ENCODE results near the gene TOX2. TPM values are rescaled to one million over a fixed set of nuclear protein-coding genes. Genes with fewer than 3 reads are reported as not detected.

The TOX2 gene
- total RNA-seq, 2 experiments from 2014 or later: 3.3 to 3.9 TPM

DNA sequence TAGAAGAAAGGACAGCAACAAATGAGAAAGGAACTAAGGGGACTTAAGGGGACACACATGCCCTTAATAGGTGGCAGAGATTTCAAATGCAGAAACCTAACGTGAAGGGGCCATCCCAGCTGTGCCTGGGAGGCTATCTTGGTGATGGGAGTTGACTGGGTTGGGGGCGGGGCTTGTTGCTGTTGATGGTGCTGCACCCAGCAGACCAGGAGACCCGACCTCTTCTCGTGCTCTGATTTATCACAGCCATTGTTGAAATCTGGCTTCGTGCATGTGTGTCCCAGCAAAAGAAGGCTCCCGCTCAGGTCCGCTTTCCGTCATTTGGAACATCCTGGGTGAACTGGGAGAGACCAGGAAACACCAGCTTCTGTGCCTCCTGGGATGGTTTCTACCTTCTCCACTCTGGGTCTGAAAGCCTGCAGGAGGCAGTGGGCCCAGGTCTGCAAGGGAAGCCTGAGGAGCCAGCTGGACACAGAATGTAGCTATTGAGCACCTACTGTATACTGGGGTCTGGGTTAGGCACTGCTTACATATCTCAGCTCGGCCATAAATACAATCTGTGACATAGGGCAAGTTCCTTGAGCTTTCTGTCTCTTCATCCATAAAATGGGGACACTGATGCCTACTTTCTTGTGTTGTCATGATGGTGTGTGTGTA lies 32.1 kb downstream of the TOX2 start:
- TF ChIP-seq, protein P1, sequence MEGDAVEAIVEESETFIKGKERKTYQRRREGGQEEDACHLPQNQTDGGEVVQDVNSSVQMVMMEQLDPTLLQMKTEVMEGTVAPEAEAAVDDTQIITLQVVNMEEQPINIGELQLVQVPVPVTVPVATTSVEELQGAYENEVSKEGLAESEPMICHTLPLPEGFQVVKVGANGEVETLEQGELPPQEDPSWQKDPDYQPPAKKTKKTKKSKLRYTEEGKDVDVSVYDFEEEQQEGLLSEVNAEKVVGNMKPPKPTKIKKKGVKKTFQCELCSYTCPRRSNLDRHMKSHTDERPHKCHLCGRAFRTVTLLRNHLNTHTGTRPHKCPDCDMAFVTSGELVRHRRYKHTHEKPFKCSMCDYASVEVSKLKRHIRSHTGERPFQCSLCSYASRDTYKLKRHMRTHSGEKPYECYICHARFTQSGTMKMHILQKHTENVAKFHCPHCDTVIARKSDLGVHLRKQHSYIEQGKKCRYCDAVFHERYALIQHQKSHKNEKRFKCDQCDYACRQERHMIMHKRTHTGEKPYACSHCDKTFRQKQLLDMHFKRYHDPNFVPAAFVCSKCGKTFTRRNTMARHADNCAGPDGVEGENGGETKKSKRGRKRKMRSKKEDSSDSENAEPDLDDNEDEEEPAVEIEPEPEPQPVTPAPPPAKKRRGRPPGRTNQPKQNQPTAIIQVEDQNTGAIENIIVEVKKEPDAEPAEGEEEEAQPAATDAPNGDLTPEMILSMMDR (IDR thresholded peaks at IDR 0.05): no peak
- no peaks in the 10 kb centered on the region for H3K36me3 Mint-ChIP-seq (ENCODE audit: low read depth)
- Histone ChIP-seq H3K27me3 (ENCODE audit: control insufficient read depth in 1 of 2, insufficient read depth in 2 of 2, low read length in 2 of 2) (no peaks in the 10 kb centered on the region), H3K36me3 (ENCODE audit: insufficient read depth, low read length) (no peaks in the 10 kb centered on the region), H3K27ac (ENCODE audit: low read depth in 1 of 2, low read length in 2 of 2) (no peak overlapping the region), H3K4me1 (ENCODE audit: insufficient read depth, low read length) (peaks cover 89% of the 10 kb centered on the region), H3K9me3 (ENCODE audit: control insufficient read depth in 1 of 2, insufficient read depth in 1 of 2, low read length in 2 of 2) (no peaks in the 10 kb centered on the region), H3K4me3 (ENCODE audit: low read length) (no peak overlapping the region)
- no peaks in the 10 kb centered on the region for H3K27me3 Mint-ChIP-seq
- ChIA-PET POLR2A (interaction anchor here (0.9 to 1.0 kb wide), 2 partner anchors 14 to 72 kb away, joined by 3 to 4 read pairs; no protein-coding TSS in a partner anchor), CTCF (no interaction called here)
- DNase-seq: no peak
- intact Hi-C loops (cut with DNase I, micrococcal nuclease): no loop called here
- no peak for ATAC-seq (ENCODE audit: poor library complexity)
- no peaks in the 10 kb centered on the region for H3K9me3 Mint-ChIP-seq
- H3K4me1 Mint-ChIP-seq (ENCODE audit: low read depth): peaks cover 89% of the 10 kb centered on the region
- H3K27ac Mint-ChIP-seq: no peak overlapping the region
- no peak overlapping the region for H3K4me3 Mint-ChIP-seq

DNA sequence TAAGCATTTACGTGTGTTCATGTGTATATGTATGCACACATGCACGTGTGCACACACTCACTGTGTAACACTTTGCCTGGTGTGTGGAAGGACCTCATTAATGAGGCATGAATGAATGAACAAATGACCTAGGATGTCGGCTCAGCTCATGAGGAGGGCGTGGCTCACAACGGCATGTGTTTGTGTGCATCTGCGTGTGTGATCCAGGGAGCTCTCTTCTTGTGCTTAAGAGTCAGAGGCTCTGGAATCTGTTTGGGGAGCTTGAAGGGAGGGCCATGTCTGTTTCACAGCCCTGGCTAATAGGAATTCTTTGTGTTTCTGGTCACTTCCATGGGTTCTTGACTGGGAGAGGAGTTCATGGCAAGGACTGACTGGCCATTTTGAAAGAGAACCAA lies 32.7 kb downstream of the TOX2 start:
- intact Hi-C loops (cut with DNase I, micrococcal nuclease): no loop called here
- peaks cover 89% of the 10 kb centered on the region for H3K4me1 ChIP-seq (ENCODE audit: insufficient read depth, low read length)
- POLR2A ChIA-PET: interaction anchor here (0.9 to 1.0 kb wide), 2 partner anchors 13 to 72 kb away, joined by 3 to 4 read pairs; no protein-coding TSS in a partner anchor

DNA sequence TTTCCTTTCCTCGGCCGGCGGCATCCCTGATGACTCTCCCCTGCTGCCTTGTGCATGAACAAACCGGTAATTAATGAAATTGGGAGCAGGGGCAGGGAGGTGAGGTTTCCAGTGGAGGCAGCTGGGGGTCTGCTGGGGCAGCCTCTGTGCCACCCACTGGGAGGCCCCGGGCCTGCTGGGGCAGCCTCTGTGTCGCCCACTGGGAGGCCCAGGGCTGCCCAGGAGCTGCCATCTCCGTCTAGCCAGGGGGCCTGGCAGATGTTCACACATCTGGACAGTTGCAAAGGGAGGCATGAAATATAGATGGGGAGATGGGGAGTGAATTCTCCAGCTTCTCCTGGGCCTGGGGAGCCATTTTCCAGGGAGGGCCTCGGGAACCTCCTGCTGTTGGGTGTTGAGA lies 33.8 kb downstream of the TOX2 start:
- ChIA-PET CTCF (interaction anchor here (1.2 kb wide), 1 partner anchor 23 kb away, joined by 3 read pairs; no protein-coding TSS in a partner anchor), POLR2A (interaction anchor here (0.6 to 1.0 kb wide), 2 partner anchors 12 to 29 kb away, joined by 3 read pairs; no protein-coding TSS in a partner anchor)
- intact Hi-C loops (cut with DNase I, micrococcal nuclease): no loop called here

More for the DNA sequence above, 32.7 kb downstream of the TOX2 start:
- ATAC-seq (ENCODE audit: poor library complexity) (no peak), DNase-seq (no peak)
- TF ChIP-seq, protein P1 (IDR thresholded peaks at IDR 0.05): no peak
- Histone ChIP-seq H3K4me3 (ENCODE audit: low read length) (no peak overlapping the region), H3K27ac (ENCODE audit: low read depth in 1 of 2, low read length in 2 of 2) (no peak overlapping the region), H3K27me3 (ENCODE audit: control insufficient read depth in 1 of 2, insufficient read depth in 2 of 2, low read length in 2 of 2) (no peaks in the 10 kb centered on the region), H3K36me3 (ENCODE audit: insufficient read depth, low read length) (no peaks in the 10 kb centered on the region), H3K9me3 (ENCODE audit: control insufficient read depth in 1 of 2, insufficient read depth in 1 of 2, low read length in 2 of 2) (no peaks in the 10 kb centered on the region)
- Mint-ChIP-seq H3K27ac (no peak overlapping the region), H3K4me1 (ENCODE audit: low read depth) (peaks cover 87% of the 10 kb centered on the region), H3K4me3 (no peak overlapping the region), H3K36me3 (ENCODE audit: low read depth) (no peaks in the 10 kb centered on the region), H3K27me3 (no peaks in the 10 kb centered on the region), H3K9me3 (no peaks in the 10 kb centered on the region)
- CTCF ChIA-PET: interaction anchor here (1.2 kb wide), 1 partner anchor 22 kb away, joined by 3 read pairs; no protein-coding TSS in a partner anchor

More for the DNA sequence above, 33.8 kb downstream of the TOX2 start:
- Mint-ChIP-seq H3K4me1 (ENCODE audit: low read depth) (peaks cover 87% of the 10 kb centered on the region), H3K27me3 (no peaks in the 10 kb centered on the region), H3K4me3 (no peak overlapping the region), H3K9me3 (no peaks in the 10 kb centered on the region), H3K36me3 (ENCODE audit: low read depth) (no peaks in the 10 kb centered on the region), H3K27ac (no peak overlapping the region)
- ATAC-seq (ENCODE audit: poor library complexity): no peak
- H3K4me3 ChIP-seq (ENCODE audit: low read length): no peak overlapping the region
- H3K27me3 ChIP-seq (ENCODE audit: control insufficient read depth in 1 of 2, insufficient read depth in 2 of 2, low read length in 2 of 2): no peaks in the 10 kb centered on the region
- peaks cover 89% of the 10 kb centered on the region for H3K4me1 ChIP-seq (ENCODE audit: insufficient read depth, low read length)
- no peak for DNase-seq
- H3K36me3 ChIP-seq (ENCODE audit: insufficient read depth, low read length): no peaks in the 10 kb centered on the region
- no peaks in the 10 kb centered on the region for H3K9me3 ChIP-seq (ENCODE audit: control insufficient read depth in 1 of 2, insufficient read depth in 1 of 2, low read length in 2 of 2)
- no peak overlapping the region for H3K27ac ChIP-seq (ENCODE audit: low read depth in 1 of 2, low read length in 2 of 2)
- TF ChIP-seq, protein P1 (IDR thresholded peaks at IDR 0.05): no peak
